Measurements from ENCODE around the gene SYT8. TPM values are rescaled to one million over a fixed set of nuclear protein-coding genes. Genes with fewer than 3 reads are reported as not detected.

The SYT8 gene
- total and polyA plus RNA-seq, 2 experiments from 2014 or later, result not detected

DNA sequence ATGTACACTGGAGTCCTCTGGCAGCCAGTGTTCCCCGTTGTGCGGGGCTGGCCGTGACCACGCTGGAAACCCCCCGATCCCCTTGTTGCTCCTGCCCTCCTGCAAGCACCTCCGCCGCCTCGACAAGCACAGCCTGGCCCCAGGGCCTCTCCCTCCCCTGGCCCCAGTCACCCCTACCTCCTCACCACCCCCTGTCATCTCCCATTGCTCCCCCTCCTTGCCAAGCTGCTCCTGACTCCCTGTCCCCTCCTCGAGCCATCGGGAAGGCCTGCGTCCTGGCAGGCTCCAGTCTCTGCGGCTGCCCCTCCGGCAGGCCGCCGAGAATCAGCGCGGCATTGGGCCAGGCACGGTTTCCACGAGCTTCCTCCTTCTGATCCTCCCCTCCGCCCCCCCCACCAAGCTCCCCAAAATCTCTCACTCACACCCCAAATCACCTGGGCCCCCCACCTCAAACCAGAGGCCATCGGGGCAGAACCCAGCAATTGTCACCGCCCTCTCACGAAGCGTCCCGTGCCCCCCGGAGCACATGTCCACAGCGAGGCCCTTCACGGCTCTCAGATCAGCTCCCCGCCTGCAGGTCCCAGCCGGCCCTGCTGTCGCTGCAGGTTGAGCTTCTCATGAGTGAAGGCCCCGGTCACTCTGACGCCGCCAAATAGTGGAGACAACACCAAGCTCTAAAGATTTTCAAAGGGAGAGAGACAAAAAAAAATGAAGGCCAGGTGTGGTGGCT lies 12.4 kb downstream of the SYT8 start:
- WGBS, 2 experiments (ENCODE audit: low coverage in 1 of 2, low lambda C conversion rate in 2 of 2, missing lambda C conversion rate in 2 of 2), result 87 to 89% methylated on average over 20 to 34 of the region's 34 CpGs
- TF ChIP-seq EZH2 (IDR thresholded peaks at IDR 0.05; ENCODE audit: insufficient read depth, poor library complexity, severe bottlenecking), result no peak
- no peak for TF ChIP-seq EZH2phosphoT487 (IDR thresholded peaks at IDR 0.05; ENCODE audit: insufficient read depth, low read depth)
- H4K20me1 ChIP-seq (ENCODE audit: insufficient read depth), result no peaks in the 10 kb centered on the region
- in situ Hi-C loops (cut with MboI), result no loop called here
- no peak overlapping the region for H3K4me3 ChIP-seq
- no peaks in the 10 kb centered on the region for H3K4me1 ChIP-seq (ENCODE audit: insufficient read depth)
- no peaks in the 10 kb centered on the region; the same call in 1 of the 2 replicates for H3K27me3 ChIP-seq (replicated peaks; ENCODE audit: insufficient read depth)
- no peaks in the 10 kb centered on the region for H3K79me2 ChIP-seq (ENCODE audit: insufficient read depth)
- no peaks in the 10 kb centered on the region for H3F3A ChIP-seq (ENCODE audit: insufficient read depth)
- no peaks in the 10 kb centered on the region for H3K9me3 ChIP-seq (ENCODE audit: low read depth)
- no peak overlapping the region for H2AFZ ChIP-seq
- H3K4me2 ChIP-seq (ENCODE audit: unreplicated experiment), result no peak overlapping the region
- H3K27ac ChIP-seq, result no peak overlapping the region
- no peak for DNase-seq
- H3K9me2 ChIP-seq (ENCODE audit: insufficient read depth), result no peaks in the 10 kb centered on the region
- H3K9ac ChIP-seq, result no peak overlapping the region
- H3K36me3 ChIP-seq (ENCODE audit: low read depth), result no peaks in the 10 kb centered on the region

DNA sequence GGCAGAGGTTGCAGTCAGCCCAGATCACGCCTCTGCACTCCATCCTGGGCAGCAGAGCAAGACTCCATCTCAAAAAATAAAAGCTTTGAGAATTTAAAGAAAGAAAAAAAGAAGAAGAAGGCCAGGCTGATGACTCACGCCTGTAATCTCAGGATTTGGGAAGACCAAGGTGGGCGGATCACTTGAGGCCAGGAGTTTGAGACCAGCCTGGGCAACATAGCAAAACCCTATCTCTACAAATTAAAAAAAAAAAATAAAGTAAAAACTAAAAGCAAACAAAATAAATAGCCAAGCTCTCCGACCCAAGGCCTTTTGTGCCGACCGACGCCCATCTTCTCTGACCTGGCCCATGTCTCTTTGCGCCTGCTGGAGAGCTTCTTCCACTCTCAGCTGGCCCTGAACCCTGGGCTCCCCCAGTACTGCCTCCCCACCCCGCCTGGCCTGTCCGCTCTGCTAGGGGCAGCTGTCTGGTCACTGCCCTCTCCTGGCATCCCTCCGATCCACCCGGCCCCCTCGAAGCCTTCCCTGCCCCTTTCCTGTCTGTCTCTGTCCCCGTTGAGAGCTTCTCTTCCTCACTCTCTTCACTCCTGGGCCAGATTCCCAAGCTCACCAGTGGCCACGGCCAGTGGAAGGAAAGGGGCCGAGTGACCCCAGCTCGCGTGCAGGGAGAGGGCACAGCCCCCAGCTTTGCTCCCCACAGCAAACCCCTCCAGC lies 13.3 kb downstream of the SYT8 start:
- TF ChIP-seq EZH2phosphoT487 (IDR thresholded peaks at IDR 0.05; ENCODE audit: insufficient read depth, low read depth), result no peak
- no peak for TF ChIP-seq EZH2 (IDR thresholded peaks at IDR 0.05; ENCODE audit: insufficient read depth, poor library complexity, severe bottlenecking)
- no peaks in the 10 kb centered on the region for H3K9me3 ChIP-seq (ENCODE audit: low read depth)
- H3K36me3 ChIP-seq (ENCODE audit: low read depth), result no peaks in the 10 kb centered on the region
- 62 to 65% methylated on average over 18 of the region's 18 CpGs for WGBS, 2 experiments (ENCODE audit: low coverage in 1 of 2, low lambda C conversion rate in 2 of 2, missing lambda C conversion rate in 2 of 2)
- H3K27ac ChIP-seq, result no peak overlapping the region
- DNase-seq, result peak; percentile 35
- no peaks in the 10 kb centered on the region for H3K79me2 ChIP-seq (ENCODE audit: insufficient read depth)
- H3K4me1 ChIP-seq (ENCODE audit: insufficient read depth), result no peaks in the 10 kb centered on the region
- no peaks in the 10 kb centered on the region for H3F3A ChIP-seq (ENCODE audit: insufficient read depth)
- in situ Hi-C loops (cut with MboI), result no loop called here
- H3K9ac ChIP-seq, result no peak overlapping the region
- H3K4me3 ChIP-seq, result no peak overlapping the region
- H3K4me2 ChIP-seq (ENCODE audit: unreplicated experiment), result no peak overlapping the region
- no peaks in the 10 kb centered on the region for H3K9me2 ChIP-seq (ENCODE audit: insufficient read depth)
- H4K20me1 ChIP-seq (ENCODE audit: insufficient read depth), result no peaks in the 10 kb centered on the region
- no peak overlapping the region for H2AFZ ChIP-seq
- no peaks in the 10 kb centered on the region; the same call in 1 of the 2 replicates for H3K27me3 ChIP-seq (replicated peaks; ENCODE audit: insufficient read depth)

DNA sequence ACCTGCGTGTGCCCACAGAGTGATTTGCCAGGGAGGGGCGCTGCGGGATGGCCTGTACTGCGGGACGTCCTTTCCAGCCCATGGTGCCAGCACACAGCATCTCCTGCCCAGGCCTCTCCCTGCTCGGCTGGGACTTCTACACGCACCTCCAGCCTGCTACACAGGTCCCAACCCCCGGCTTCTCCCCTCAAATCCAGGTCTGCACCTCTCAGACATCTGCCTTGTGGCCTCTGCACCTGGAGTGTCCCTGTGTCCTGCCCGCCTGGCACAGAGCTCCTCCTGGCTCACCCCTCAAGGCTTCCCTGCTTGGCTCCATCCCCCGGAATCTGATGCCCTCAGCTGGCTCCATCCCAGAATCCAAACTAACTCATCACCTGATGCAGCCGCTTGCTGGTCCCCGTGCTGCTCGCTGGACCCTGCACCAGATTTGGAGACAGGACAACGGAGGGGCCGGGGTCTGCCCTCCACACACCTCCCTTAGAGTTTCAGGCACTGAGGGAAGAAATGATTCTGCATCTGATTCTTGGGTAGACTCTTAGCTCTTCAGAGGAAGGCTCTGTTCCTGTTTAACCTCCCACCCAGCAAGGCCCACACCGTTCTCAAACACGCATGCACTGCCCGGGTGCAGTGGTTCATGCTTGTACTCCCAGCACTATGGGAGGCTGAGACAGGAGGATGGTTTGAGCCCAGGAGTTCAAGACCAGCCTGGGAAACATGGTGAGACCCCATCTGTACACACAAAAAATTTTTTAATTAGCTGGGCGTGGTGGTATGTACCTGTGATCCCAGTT lies 14.0 kb downstream of the SYT8 start:
- no peak for DNase-seq
- Histone ChIP-seq H3K79me2 (ENCODE audit: insufficient read depth) (no peaks in the 10 kb centered on the region), H3K27me3 (replicated peaks; ENCODE audit: insufficient read depth) (no peaks in the 10 kb centered on the region; the same call in 1 of the 2 replicates), H3K9me3 (ENCODE audit: low read depth) (no peaks in the 10 kb centered on the region), H3F3A (ENCODE audit: insufficient read depth) (no peaks in the 10 kb centered on the region), H2AFZ (no peak overlapping the region), H4K20me1 (ENCODE audit: insufficient read depth) (no peaks in the 10 kb centered on the region), H3K4me1 (ENCODE audit: insufficient read depth) (no peaks in the 10 kb centered on the region), H3K36me3 (ENCODE audit: low read depth) (no peaks in the 10 kb centered on the region), H3K9me2 (ENCODE audit: insufficient read depth) (no peaks in the 10 kb centered on the region), H3K27ac (no peak overlapping the region), H3K4me2 (ENCODE audit: unreplicated experiment) (no peak overlapping the region), H3K4me3 (no peak overlapping the region), H3K9ac (no peak overlapping the region)
- in situ Hi-C loops (cut with MboI), result no loop called here
- WGBS, 2 experiments (ENCODE audit: low coverage in 1 of 2, low lambda C conversion rate in 2 of 2, missing lambda C conversion rate in 2 of 2), result 77 to 78% methylated on average over 19 of the region's 19 CpGs
- TF ChIP-seq EZH2phosphoT487 (IDR thresholded peaks at IDR 0.05; ENCODE audit: insufficient read depth, low read depth), result no peak
- no peak for TF ChIP-seq EZH2 (IDR thresholded peaks at IDR 0.05; ENCODE audit: insufficient read depth, poor library complexity, severe bottlenecking)

DNA sequence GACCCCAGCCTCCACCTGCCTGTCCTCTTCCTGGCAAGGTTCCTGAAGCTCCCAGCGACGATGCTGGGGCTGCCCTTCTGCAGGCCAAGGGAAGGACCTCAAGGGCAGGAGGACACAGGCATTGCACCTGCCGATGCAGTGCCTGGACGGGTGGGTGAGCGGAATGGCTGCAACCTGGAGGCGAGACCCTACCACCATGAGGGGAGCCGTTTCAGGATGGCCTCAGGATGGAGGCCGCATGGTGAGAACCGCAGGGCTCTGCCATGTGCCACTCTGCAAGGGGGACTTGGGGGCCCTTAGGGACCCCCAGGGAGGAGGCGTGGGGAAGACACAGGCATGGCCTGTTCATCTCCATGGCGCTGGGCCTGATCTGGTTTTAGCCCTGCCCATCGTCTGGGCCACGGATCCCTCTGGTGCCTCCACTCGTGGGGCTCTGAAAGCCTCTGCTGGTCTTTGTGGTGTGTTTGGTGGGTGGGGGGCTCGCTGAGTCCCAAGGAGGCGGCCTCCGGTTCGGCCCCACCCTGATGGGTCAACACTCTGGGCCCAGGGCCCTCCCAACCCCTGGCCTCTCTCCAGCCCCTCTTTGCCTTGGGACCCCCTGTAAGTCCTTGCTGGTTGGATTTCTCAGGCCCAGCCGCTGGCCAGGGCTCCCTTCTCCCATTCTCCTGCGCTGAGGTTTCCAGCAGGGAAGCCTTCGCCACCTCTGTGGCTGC lies 16.8 kb downstream of the SYT8 start:
- Histone ChIP-seq H3K79me2 (ENCODE audit: insufficient read depth) (no peaks in the 10 kb centered on the region), H3K27ac (no peak overlapping the region), H3F3A (ENCODE audit: insufficient read depth) (no peaks in the 10 kb centered on the region), H3K9me2 (ENCODE audit: insufficient read depth) (no peaks in the 10 kb centered on the region), H3K9me3 (ENCODE audit: low read depth) (no peaks in the 10 kb centered on the region), H4K20me1 (ENCODE audit: insufficient read depth) (no peaks in the 10 kb centered on the region), H3K27me3 (replicated peaks; ENCODE audit: insufficient read depth) (no peaks in the 10 kb centered on the region), H3K9ac (no peak overlapping the region), H3K36me3 (ENCODE audit: low read depth) (no peaks in the 10 kb centered on the region), H3K4me1 (ENCODE audit: insufficient read depth) (no peaks in the 10 kb centered on the region), H3K4me3 (no peak overlapping the region), H3K4me2 (ENCODE audit: unreplicated experiment) (no peak overlapping the region), H2AFZ (no peak overlapping the region)
- no peak for TF ChIP-seq EZH2phosphoT487 (IDR thresholded peaks at IDR 0.05; ENCODE audit: insufficient read depth, low read depth)
- TF ChIP-seq EZH2 (IDR thresholded peaks at IDR 0.05; ENCODE audit: insufficient read depth, poor library complexity, severe bottlenecking), result no peak
- 69 to 79% methylated on average over 20 of the region's 21 CpGs for WGBS, 2 experiments (ENCODE audit: low coverage in 1 of 2, low lambda C conversion rate in 2 of 2, missing lambda C conversion rate in 2 of 2)
- in situ Hi-C loops (cut with MboI), result loop anchor here (25.0 kb wide), 1 partner anchor 311 kb away; the partner anchor contains the start of genes INS and TH
- no peak for DNase-seq

Data from GM23248 (cell line).